HG03342 (cell line): Measurements from ENCODE around the gene RAB4A.
"Not testable (repeated sequence)": the region's sequence is repeated elsewhere in the genome, so short reads cannot be mapped to it uniquely, and the experiment has no call there.

Source experiments
- ATAC-seq: cut with Tn5 transposase; IDR thresholded peaks from one replicate; pipeline ENCODE4 v1.9.1; 2021; ENCODE audit warnings: mild to moderate bottlenecking, moderate library complexity; ENCODE audit not compliant: unreplicated experiment

The RAB4A gene

GRCh38 chr1:229271448-229272159 is 693 bp downstream of the RAB4A start:
- ATAC-seq: peak; percentile 44

GRCh38 chr1:229272164-229273158 is 1.6 kb downstream of the RAB4A start:
- no peak for ATAC-seq

GRCh38 chr1:229273507-229274232 is 2.8 kb downstream of the RAB4A start:
- no peak for ATAC-seq

DNA sequence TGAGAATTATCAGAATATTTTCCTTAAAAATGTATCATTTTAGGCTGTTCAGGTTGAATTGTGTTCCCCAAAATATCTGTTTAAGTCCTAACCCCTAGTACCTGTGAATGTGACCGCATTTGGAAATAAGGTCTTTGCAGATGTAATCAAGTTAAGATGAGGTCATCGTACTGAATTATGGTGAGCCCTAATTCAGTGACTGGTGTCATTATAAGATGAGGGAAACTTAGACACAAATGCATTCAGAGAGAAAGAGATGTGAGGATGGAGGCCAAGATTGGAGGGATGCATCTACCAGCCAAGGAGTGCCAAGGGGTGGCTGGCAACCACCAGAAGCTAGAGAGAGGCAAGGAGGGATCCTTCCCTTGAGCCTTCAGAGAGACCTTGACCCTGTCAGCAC is 4.1 kb downstream of the RAB4A start:
- ATAC-seq: no peak

DNA sequence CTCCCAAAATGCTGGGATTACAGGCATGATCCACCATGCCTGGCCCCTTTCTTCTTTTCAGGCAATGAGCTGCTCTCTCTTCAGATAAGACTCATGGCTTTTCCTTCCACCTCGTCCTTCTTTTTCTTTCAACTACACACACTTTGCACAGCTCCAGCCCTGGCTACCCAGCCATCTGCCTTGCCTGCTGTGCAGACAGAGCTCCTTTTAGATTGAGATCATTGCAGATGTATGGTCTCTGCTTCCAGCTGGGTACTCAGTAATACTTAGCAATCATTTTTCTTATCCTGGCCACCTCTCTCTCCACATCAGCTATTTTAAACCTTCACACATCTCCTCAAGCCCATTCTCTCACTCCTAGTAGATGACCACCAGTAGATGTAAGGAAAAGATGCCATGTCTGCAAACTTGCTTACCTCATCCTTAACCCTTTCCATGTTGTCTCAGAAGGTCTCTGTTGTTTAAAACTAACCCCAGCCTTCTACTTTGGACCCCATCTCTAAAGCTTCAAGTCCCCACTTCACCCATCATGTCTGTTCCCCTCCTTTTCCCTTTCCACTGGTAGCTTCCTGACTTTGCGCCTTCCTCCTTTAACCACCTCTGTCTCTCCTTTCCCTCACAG is 7.3 kb downstream of the RAB4A start:
- no peak for ATAC-seq

DNA sequence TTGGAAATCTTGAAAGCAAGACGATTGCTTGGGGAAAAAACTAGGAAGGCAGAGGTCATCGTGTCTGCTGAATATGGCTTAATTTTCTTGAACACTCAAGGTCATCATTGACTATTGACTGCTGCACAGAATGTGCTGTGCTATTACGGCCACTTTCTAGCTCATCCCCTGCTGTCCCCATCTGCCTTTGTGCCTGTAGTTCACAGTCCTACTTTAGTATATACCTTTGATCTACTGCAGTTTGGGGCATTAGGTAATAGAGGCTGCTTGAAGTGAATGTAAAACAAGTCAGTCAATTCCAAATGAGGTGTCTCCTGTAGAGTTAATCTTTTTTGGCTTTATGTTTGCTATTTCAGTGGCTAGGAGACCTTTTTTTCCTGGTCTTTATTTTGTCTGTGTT is 8.3 kb downstream of the RAB4A start:
- no peak for ATAC-seq

DNA sequence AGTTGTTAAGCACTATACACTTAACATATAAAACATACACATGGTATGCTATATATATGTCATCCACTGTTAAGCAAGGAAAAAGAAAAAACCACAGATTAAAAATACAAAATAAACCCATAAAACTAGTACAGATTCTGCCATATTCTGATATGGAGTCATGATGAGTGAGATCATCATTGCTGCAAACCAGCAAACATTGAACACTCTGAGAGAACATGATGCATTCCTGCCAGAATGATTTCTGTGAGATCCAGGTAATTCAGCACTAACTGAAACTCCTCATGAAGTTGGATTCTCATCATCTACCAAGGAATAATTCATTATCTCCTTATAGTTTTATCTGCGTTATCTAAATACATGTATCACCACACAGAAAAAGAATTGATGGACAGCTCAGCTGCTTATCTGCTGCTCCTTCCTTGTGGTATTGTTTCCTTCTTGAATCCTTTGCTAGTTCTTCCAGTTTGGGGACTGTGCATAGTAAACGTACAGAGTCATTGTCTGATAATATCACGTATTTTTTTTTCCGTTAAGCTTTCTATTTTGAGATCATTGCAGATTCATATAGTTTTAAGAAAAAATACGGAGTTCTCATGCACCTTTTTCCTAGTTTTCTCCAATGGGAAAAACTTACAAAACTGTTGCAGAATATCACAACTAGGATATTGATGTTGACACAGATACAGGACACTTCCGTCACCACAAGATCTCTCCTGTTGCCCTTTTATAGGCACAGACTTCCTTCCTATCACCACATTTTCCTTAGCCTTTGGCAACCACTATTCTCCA is 9.3 kb downstream of the RAB4A start:
- no peak for ATAC-seq

- no peak for ATAC-seq
Measured at GRCh38 chr1:229280921-229281320, 10.0 kb downstream of the RAB4A start.

GRCh38 chr1:229281339-229281926 is 10.5 kb downstream of the RAB4A start:
- ATAC-seq: no peak

GRCh38 chr1:229282295-229282823 is 11.4 kb downstream of the RAB4A start:
- ATAC-seq: no peak

- ATAC-seq: no peak
Measured at GRCh38 chr1:229283183-229283611, 12.3 kb downstream of the RAB4A start.

GRCh38 chr1:229284887-229285286 is 14.0 kb downstream of the RAB4A start:
- ATAC-seq: no peak

DNA sequence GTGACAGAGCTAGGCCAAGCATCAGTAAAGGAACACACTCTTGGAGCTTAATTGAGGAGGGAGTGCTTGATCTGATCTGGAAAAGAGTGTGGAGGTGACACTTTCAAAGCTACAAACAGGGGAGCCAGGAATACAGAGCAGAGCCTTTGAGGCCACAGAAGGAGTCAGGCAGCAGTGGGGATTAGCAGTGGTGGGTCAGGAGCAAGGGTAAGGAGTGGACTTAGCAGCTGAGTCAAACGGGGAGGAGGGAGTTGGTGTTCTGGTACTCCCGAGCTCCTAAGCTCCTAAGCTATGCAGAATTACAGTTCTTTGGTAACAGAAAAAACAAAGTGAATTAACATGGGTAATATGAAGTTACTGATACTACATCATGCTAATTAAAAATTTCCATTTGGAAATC is 14.5 kb downstream of the RAB4A start:
- ATAC-seq: no peak

GRCh38 chr1:229286099-229286766 is 15.3 kb downstream of the RAB4A start:
- ATAC-seq: no peak

GRCh38 chr1:229287267-229287666 is 16.4 kb downstream of the RAB4A start:
- no peak for ATAC-seq

GRCh38 chr1:229288516-229288915 is 17.6 kb downstream of the RAB4A start:
- no peak for ATAC-seq

GRCh38 chr1:229291686-229292085 is 20.8 kb downstream of the RAB4A start:
- ATAC-seq: not testable (repeated sequence)

GRCh38 chr1:229293528-229294204 is 22.8 kb downstream of the RAB4A start:
- no peak for ATAC-seq
